Measurements from ENCODE around the gene CYP46A1.

GRCh38 chr14:99750746-99751450, 66.8 kb downstream of the CYP46A1 start:
- TF ChIP-seq CTCF (IDR thresholded peaks at IDR 0.05), result no peak
- TF ChIP-seq POLR2A (IDR thresholded peaks at IDR 0.05), result no peak
